NCI-H1092 treated with DMSO at 0.1 percent for 48 hours (cell line): ENCODE results near the gene OR1S2.
"Not testable (repeated sequence)": the region's sequence is repeated elsewhere in the genome, so short reads cannot be mapped to it uniquely, and the experiment has no call there.

Source experiments
- DNase-seq: peaks from one replicate; lab custom pipeline; 2025; lab: John Stamatoyannopoulos, UW

OR1S2 gene, protein sequence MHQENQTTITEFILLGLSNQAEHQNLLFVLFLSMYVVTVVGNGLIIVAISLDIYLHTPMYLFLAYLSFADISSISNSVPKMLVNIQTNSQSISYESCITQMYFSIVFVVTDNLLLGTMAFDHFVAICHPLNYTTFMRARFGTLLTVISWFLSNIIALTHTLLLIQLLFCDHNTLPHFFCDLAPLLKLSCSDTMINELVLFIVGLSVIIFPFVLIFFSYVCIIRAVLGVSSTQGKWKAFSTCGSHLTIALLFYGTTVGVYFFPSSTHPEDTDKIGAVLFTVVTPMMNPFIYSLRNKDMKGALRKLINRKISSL

DNA sequence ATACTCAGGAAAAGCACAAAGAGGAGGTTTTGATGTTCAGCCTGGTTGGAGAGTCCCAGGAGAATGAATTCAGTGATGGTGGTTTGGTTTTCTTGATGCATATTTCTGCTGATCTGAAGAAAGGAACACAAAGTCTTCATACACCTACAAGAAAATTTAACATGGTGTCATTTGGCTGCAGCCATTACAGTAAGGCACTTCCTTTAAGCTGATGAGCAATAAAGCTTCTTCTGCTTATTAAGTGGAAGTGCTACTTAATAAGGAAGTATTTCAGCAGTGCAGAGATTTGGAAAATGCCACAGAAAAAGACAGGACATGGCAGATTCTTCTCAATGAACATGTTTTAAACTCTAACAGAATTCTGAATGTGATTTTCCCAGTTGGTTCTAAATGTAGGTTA lies at the start of gene OR1S2:
Gene OR1S2 (minus strand): TSS at position 101 of the 400 bp plus-strand sequence. CDS start 0 bp downstream, at position 101.
- DNase-seq: no peak

DNA sequence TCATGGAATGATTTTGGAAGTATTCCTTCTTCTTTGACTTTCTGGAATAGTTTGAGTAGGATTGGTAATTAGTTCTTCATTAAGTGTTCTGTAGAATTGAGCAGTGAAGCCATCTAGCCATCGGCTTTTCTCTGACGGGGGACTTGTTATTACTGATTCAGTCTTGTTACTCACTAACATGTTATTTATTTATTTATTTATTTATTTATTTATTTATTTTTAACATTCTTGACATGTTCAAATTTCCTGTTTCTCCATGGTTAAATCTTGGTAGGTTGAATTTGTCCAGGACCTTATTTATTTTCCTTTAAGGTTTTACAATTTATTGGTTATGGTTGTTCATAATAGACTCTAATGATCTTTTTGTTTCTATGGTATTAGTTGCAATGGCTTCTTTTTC lies 40.0 kb upstream of the OR1S2 start:
- no peak for DNase-seq

DNA sequence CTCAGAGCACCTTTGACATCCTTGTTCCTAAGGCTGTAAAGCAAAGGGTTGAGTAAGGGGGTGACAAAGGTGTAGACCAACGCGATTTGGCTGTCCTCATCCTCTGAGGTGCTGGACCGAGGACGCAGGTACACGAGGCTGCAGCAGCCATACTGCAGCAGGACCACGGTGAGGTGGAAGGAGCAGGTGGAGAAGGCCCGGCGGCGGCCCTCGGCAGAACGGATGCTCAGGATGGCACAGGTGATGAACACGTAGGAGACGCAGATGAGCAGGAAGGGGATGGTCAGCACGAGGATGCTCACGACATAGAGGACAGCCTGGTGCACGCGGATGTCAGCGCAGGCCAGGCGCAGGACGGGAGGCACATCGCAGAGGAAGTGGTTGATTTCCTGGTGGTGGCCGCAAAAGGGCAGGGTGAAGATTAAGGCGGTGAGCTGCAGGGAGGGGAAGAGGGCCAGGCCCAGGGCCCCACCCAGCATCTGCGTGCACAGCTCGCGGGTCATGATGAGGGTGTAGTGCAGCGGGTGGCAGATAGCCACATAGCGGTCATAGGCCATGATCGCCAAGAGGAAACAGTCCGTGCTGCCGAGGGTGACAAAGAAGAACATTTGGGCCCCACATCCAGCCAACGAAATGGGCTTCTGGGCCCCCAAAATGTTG lies 24.1 kb upstream of the OR1S2 start:
- no peak for DNase-seq

DNA sequence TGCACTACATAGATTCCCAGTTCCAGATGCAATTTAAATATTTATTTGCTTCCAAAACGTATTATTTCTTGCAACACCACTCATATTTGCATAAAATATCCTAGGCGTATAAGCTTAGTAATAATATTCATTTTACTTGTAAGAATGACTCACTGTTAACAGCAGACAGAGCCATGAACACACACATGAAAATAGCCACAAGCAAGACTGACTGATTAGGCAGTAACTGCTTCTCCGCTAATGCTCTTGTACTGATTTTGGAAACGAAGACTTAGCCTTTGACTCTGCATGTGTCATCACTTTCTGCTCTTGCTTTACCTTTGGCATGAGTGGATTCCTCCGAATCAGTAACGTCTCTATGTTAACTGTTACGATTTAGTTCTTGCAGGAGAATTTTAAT lies 18.8 kb upstream of the OR1S2 start:
- no peak for DNase-seq

DNA sequence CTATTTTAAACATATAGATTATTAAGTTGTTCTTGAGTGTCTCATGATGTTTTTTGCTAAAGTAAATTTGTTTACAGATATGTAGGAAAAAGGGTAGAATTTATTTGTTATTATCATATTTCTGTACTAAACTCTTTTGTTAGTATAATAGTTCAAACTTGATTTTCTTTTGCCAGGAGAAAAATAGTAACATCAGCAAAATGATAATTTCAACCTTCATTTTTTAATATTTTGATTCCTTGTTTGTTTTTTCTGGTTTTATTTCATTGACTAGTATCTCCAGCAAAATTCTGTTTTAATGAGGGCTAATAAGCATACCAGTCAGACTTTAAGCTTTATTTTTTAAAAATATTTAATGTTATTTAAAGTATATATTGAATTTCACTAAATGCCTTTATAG lies 12.5 kb upstream of the OR1S2 start:
- no peak for DNase-seq

DNA sequence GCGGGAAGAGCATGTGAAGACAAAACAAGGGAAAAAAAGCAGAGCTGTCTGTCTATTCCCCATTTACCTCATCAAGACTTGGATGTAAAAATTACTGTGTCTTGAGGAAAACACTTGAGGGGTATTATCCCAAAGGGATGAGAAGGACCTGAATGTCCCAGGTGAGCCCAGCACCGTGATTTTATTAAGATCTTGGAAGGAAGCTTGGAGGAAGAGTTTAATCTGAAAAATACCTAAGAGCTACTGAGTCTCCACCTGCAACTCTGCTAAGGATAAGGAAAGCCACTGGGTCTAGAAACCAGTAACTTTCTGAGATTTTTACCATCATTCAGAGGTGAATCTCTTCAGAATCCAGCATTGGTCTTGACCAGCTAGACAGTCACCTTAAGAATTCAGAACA lies 8.5 kb upstream of the OR1S2 start, which contains the start of gene OR1S1:
Gene OR1S1 (plus strand): TSS at position 301 of the 400 bp plus-strand sequence.
- not testable (repeated sequence) for DNase-seq

DNA sequence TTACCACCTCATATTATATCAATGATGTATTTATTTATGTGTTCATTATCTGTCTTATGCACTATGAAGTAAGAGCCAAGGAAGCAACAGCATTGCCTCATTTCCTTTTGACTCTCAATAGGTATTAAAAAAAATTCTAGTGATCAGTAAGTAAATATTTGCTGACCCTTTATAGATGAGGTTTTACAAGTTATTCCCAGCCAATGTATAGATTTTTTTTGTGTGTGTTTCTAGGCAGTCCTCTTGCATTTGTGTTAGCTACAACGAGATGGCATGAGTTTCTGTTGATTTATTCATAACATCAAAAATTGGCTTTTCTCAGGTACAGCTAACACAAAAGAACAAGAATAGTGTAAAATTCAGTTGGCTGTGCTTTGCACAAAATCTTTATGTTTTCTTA lies 4.7 kb downstream of the OR1S2 start:
- no peak for DNase-seq

DNA sequence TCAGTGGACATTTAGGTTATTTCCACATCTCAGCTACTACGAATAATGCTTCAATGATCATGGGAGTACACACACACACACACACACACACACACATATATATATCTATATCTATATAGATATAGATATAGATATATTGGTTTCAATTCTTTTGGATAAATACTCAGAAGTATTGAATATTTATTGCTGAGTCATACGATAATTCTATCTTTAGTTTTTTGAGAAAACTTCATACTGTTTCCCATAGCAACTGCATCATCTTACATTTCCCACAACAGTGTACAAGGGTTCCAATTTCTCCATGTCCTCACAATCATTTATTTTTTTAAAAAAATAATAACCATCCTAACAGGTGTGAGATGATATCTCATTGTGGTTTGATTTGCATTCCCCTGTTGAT lies 8.0 kb downstream of the OR1S2 start:
- no peak for DNase-seq

DNA sequence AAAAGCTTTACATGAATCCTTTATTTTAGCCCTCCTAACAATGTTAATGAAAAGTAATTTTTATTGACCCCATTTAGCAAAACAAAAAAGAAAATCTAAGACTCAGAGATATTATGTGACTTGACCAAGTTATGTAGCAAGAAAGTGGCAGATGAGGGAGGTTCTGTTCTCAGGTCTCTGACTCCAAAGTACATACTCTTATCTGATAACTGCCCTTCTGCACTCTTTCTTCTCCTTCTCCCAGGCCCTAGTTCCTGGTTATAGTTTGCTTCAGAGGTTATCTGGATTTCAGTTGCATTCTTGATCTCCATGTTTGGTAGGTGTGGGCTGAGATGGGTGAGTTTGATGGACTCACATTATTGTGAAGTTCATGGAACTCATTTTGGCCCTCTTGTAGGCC lies 10.6 kb downstream of the OR1S2 start:
- DNase-seq: no peak

DNA sequence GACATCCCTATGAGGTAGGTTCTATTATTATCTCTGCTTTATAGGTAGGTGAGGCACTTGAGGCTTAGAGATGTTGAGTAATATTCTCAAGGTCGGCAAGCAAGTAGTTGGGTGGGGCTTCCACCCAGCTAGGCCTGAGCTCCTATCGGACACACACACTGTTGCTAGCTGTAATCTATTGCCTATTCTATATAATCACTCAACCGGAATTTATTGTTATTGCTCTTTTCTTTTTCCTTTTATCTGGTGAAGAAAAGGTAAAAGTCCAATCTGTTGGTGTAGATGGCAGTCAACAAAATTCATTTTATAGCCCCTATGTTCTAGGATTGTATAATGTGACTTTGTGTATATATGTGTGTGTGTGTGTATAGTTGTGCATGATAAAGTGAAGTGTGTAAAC lies 11.7 kb downstream of the OR1S2 start:
- no peak for DNase-seq

DNA sequence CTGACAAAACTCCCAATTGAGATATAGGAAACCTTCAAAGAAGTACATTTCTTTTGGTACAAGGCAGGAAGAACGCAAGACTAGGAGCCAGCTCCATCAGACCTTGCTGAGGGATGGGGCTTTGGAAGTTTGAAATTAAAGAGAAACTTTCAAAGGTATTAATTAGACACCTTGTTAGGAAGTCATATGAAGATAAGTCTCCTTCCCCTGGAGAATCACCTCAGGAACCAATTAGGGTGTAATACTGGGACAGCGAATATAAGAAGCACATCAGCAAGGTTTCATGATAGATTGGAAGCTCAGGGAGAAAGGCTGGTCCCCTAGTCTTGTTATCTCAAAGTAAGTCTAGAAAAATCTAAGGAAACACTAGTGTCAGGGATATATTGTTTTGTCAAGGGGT lies 15.2 kb downstream of the OR1S2 start, which contains the start of gene OR9Q2:
Gene OR9Q2 (plus strand): TSS at position 301 of the 400 bp plus-strand sequence. CDS start 1,421 bp downstream, outside the sequence.
- no peak for DNase-seq

DNA sequence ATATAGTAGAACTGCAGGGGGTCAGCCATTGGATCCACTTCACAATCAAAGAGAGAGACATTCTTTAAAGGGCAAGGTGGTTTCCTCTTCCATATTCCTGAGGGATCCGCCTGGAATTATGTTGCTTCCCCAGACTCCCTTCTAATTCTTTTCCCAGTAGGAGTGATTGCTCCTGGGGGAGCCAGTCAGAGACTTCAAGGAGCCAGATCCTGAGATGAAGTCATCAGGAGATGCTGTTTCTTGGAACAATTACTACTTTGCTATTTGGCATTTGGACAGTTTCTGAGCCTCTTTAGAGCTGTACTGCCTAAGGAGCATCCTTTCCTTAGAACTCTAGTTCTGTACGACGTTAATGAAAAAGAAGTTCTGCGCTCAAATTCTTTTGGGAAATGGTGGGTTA lies 17.0 kb downstream of the OR1S2 start:
- no peak for DNase-seq

DNA sequence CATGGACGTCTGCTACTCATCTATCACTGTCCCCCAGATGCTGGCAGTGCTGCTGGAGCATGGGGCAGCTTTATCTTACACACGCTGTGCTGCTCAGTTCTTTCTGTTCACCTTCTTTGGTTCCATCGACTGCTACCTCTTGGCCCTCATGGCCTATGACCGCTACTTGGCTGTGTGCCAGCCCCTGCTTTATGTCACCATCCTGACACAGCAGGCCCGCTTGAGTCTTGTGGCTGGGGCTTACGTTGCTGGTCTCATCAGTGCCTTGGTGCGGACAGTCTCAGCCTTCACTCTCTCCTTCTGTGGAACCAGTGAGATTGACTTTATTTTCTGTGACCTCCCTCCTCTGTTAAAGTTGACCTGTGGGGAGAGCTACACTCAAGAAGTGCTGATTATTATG lies 24.3 kb downstream of the OR1S2 start:
- no peak for DNase-seq

DNA sequence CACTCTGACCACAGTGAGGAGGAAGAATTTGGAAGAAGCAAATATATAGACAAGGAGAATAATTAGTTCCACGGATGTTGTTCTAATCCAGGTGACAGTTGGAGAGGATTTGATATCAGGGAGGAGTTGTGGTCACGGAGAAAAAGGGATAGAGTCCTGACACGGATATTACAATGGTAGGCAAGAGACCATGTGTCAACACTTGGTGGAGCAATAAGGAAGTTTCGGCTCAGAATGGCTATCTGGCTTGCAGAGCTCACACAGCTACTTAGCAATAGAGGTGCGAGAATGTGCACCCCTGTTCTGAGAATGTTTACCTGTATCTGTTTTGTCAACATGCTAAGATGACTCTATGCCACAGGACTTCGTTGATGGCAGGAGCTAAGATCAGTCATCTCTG lies 25.5 kb downstream of the OR1S2 start:
- no peak for DNase-seq

DNA sequence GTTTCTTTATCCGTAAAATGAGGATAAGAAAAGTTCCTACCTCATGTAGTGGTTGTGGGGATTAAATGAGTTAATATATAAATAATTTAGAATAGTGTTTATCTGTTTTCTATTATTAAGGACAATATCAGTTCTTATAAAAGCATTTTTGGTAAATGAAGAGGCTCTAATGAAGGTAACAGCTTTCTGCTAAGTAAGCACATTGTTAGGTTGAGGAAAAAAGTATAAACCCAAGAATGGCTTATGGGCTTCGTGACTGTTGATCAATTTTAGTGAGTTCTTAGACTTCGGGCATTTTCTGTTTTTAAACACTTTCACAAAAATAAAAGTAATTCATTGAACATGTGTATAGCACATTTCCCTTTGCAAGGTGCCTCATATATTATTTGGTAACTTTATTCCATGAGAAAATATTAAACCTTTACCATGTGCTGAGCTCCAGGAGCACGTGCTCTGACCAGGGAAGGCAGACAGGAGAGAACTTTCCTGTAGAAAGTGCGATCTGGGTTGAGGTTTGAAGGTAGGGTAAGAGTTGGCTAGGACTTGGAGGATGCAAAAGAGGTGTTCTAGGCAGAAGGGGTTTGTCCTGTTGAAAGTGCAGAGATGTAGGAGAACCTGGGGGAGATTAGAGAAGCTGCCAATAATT lies 26.4 kb downstream of the OR1S2 start:
- DNase-seq: no peak

DNA sequence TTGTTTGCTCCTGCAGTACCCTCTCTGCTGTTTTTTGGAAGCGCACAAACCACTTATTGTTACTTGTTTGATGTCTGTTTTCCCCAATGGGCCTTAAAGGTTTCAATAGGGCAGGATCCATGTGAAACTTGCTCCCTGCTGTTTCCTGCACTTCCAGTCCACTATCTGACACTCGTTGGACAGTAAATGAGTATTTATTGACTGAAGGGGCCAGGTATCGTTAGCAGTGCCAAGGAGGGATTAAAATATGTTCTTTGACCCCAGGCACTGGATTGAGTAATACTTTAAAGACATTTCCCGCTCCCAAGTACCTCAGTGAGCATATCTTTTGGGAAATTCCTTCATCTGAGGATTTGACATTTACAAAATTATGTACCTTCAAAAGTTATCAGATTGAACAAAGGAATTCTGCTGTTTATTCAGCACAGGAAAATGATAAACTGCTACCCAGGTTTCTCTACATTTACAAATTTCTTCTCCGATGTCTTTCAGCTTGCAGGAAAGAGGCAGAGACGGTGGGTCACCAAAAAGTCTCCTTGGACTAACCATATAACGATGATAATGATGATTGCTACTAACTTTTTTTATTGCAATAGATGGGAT lies 38.3 kb downstream of the OR1S2 start:
- DNase-seq: no peak

DNA sequence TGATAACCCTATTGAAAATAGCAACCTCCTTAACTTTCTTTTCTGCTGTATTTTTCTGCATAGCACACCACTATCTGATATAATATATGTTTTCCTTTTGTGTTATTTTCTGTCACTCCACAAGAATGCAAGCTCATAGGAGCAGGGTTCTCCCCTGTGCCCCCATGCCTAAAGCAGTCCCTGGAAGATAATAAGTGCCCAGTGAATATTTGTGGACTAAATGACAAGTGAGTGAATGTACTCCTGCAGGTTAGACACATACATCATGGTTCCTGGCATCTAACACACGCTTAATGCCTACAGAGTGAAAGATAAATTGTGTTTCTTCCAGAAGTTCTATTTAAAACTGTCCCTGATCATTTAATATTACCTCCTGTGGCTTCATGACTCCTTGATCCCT lies 39.0 kb downstream of the OR1S2 start:
- no peak for DNase-seq

DNA sequence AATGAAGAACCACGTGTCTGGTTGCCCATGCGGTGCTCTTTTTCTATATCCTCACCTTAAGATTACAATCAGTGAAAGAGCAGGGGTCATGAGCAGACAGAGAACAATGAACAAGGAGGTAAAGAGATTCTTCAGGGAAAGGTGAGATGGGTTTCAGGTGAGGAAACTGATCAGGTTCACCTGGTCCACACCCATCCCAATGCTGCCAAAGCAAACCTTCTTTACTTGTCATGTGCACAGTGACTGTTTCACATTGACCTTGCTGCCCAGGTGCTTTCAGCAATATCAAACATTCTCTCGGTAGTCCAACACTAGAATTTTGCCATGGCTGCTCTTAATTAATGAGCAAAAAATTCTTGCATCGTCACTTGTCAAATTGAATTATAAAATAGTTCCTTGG lies 39.6 kb downstream of the OR1S2 start:
- DNase-seq: no peak
